ENCODE results near the gene HS3ST3A1.

GRCh38 chr17:13580790-13581189 lies 20.9 kb downstream of the HS3ST3A1 start:
- TF ChIP-seq CTCF (IDR thresholded peaks at IDR 0.05; ENCODE audit: poor library complexity) (no peak), EZH2phosphoT487 (IDR thresholded peaks at IDR 0.05; ENCODE audit: low read depth, severe bottlenecking, unreplicated experiment) (no peak), EZH2 (IDR thresholded peaks at IDR 0.05; ENCODE audit: borderline replicate concordance) (no peak)
